Gastroesophageal sphincter (tissue), 3 donors: Measurements from ENCODE around the gene AKR1B1.

Source experiments
- CTCF ChIP-seq, 4 experiments: fragments of 200-600 bp in 2 of 4; fragments of 450-650 bp in 2 of 4; sonication (generic) in 1 of 4; IDR thresholded peaks; one replicate each; pipeline ENCODE4 v1.5.1; 2017 to 2019; ENCODE audit warnings: antibody characterized with exemption in 4 of 4, mild to moderate bottlenecking in 2 of 4, moderate library complexity in 2 of 4
- POLR2A ChIP-seq, 2 donors: fragments of 450-650 bp; IDR thresholded peaks; one replicate each; pipeline ENCODE4 v1.6.1; 2017; ENCODE audit warnings: antibody characterized with exemption in 2 of 2, mild to moderate bottlenecking in 2 of 2, moderate library complexity in 1 of 2

- TF ChIP-seq CTCF (IDR thresholded peaks at IDR 0.05) (no peak), POLR2A (IDR thresholded peaks at IDR 0.05) (no peak)
Measured at GRCh38 chr7:134394056-134394455, 64.8 kb downstream of the AKR1B1 start.
